GM19328 (cell line): Measurements from ENCODE around the gene ERG.

ENCODE experiments used
- ATAC-seq: cut with Tn5 transposase; IDR thresholded peaks from one replicate; pipeline ENCODE4 v1.9.1; 2021; ENCODE audit warnings: mild to moderate bottlenecking, moderate library complexity; ENCODE audit not compliant: unreplicated experiment

Gene ERG

DNA sequence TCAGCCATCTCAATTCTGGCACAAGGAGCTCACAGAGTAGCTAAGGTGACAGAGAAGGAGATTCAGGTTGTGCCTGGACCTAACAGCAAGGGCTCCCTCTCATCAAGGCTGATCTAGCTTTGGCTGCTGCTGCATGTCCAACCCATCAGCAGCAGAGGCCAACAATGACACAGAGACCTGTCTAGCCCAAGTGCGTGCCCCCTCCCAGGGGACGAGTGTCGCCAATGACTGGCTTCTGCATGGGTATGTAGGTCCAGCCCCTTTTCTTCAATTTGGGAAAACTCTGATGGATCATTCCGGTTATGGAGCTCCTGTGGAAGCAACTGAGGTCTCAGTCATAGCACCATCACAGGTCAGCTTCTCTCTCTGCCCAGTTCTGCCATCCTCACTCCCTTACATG, 158.1 kb downstream of the ERG start:
- ATAC-seq: no peak

DNA sequence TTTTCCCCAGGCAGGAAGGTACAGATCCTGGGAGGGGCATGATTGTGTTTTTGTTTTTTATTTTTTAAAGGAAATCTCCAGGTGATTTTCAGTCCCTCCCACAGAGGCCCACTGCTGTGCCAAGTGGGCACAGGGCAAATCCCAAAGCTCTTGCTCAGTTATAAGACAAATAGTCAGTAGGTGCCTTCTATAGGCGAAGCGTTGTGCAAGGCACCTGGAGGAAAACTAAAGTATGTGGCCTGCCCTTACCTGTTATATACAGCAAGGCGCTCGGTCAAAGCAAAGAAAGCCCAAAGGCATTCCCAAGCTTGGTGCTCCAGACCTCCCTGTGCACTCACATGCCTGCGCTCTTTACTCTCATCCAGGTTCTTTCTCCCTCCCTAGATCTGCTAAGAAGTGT, 160.5 kb downstream of the ERG start:
- no peak for ATAC-seq

DNA sequence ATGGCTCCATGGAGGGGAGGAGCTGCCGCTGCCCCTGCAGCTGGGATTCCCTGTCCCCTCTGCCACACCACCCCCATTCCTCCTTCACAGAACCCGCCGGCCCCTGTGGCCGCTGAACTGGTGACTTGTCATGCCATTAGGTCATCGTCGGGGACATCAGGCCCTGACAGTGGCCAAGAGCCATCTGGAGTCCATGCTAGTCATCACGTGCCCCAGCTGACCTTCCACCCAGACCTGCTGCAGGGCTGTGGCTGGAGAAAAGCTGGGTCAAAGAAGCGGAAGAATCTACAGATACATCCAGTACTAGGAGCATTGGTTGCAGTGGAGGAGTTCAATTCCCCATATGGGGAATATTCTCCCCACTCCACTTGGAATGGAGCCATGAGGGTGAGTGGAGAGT, 163.4 kb downstream of the ERG start:
- ATAC-seq: no peak

DNA sequence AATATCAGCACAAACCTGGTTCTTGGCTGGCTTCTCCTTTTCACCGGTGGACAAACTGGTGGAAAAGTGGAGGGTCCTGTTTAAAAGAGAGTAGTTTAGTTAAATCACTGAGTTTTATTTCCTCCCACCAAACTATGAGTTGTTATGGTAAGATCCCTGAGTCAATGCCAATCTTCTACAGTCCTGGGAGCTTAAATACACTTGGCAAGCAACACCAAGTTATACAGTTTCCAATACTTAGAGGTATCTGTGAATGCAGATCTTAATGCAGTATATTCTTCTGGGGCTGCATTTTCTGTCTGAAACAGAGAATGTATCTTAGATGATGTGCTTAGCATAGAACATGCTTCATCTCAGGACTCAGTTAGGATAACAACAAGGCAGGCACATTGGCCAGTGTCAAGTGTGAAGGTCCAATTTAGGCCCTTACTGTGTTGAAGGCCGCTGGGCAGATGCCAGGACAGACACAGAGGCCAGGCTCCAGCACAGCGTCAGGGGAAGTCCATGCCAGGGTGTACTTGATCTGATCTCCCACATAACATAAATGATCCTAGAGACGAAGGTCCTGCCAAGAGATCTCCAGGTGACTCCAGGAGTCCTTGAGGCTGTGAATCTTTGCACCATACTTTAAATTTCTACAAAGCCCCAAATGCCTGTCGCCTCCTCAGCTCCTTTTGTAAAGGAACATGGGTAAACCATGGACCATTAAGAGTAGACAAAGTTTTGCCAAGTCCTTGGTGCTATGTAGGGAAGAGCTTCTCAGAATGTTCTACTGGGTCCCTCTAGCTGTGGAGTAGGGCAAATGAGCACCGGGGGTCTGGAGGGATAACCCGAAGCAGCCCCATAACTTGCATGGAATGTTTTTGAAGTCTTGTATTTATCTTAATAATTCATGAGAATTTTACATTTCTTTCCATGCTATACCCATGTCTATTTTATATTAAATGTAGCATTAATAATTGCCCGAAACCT, 164.7 kb downstream of the ERG start:
- ATAC-seq: no peak

DNA sequence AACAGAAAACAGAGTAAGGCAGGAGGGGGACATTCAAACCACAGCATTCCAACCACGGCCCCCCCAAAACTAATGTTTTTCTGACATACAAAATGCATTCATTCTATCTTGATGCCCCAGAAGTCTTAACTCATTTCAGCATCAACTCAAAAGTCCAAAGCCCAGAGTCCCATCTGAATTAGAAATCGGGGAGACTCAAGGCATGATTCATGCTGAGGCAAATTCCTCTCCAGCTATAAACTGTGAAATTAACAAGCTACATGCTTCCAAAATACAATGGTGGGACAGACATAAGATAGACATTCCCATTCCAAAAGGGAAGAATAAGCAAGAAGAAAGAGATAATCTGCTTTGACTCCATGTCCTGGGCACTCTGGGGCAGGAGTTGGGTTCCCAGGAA, 167.6 kb downstream of the ERG start:
- ATAC-seq: no peak
